ENCODE measurements around the gene GBGT1. TPM values are rescaled to one million over a fixed set of nuclear protein-coding genes. Genes with fewer than 3 reads are reported as not detected.

GBGT1 gene
- total RNA-seq, 1 experiment from 2014 or later = 1.8 TPM

DNA sequence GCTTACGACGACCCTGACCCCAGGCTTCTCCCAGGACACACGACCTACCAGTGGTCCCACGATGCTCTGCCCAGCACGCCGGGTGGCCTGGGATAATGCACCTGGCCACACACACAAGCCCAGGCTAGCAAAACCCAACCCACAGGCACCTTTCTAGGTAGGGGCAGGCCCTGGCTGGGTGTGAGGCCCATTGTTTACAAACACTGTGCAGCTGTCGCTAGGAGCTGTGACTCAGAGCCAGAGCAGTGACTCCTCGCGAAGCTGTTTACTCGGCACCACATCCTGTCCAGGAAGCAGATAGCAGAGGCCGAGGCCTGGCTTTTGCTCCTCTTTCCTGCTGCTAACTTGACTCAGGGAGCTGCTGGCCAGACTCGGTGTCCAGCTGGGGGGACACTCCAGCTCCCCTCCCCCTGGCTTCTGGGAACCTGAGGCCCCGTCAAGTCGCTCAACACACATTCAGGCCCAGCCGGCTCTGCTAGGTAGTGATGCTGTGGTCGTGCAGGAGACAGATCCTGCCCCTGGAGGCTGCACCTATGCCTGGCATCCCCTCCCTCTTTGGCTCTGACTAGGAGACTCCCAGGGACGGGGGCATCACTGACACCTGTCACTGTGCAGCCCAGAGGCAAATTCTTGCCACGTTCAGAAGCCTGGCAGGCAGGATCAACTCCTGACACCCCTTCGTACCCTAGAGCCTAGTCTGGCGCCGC lies 29.9 kb downstream of the GBGT1 start:
- DNase-seq (ENCODE audit: low read depth, low spot score) (peak; percentile 72), ATAC-seq (peak; percentile 89)
- TF ChIP-seq, protein P1, sequence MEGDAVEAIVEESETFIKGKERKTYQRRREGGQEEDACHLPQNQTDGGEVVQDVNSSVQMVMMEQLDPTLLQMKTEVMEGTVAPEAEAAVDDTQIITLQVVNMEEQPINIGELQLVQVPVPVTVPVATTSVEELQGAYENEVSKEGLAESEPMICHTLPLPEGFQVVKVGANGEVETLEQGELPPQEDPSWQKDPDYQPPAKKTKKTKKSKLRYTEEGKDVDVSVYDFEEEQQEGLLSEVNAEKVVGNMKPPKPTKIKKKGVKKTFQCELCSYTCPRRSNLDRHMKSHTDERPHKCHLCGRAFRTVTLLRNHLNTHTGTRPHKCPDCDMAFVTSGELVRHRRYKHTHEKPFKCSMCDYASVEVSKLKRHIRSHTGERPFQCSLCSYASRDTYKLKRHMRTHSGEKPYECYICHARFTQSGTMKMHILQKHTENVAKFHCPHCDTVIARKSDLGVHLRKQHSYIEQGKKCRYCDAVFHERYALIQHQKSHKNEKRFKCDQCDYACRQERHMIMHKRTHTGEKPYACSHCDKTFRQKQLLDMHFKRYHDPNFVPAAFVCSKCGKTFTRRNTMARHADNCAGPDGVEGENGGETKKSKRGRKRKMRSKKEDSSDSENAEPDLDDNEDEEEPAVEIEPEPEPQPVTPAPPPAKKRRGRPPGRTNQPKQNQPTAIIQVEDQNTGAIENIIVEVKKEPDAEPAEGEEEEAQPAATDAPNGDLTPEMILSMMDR (IDR thresholded peaks at IDR 0.05) = no peak
- no peak for TF ChIP-seq TCF7L2 (IDR thresholded peaks at IDR 0.05; ENCODE audit: low read depth, low read length)
- peak; percentile 74; the same call in 1 of the 2 replicates for TF ChIP-seq POLR2AphosphoS5 (IDR thresholded peaks at IDR 0.05; ENCODE audit: low read depth, low read length)
- TF ChIP-seq, protein P2, sequence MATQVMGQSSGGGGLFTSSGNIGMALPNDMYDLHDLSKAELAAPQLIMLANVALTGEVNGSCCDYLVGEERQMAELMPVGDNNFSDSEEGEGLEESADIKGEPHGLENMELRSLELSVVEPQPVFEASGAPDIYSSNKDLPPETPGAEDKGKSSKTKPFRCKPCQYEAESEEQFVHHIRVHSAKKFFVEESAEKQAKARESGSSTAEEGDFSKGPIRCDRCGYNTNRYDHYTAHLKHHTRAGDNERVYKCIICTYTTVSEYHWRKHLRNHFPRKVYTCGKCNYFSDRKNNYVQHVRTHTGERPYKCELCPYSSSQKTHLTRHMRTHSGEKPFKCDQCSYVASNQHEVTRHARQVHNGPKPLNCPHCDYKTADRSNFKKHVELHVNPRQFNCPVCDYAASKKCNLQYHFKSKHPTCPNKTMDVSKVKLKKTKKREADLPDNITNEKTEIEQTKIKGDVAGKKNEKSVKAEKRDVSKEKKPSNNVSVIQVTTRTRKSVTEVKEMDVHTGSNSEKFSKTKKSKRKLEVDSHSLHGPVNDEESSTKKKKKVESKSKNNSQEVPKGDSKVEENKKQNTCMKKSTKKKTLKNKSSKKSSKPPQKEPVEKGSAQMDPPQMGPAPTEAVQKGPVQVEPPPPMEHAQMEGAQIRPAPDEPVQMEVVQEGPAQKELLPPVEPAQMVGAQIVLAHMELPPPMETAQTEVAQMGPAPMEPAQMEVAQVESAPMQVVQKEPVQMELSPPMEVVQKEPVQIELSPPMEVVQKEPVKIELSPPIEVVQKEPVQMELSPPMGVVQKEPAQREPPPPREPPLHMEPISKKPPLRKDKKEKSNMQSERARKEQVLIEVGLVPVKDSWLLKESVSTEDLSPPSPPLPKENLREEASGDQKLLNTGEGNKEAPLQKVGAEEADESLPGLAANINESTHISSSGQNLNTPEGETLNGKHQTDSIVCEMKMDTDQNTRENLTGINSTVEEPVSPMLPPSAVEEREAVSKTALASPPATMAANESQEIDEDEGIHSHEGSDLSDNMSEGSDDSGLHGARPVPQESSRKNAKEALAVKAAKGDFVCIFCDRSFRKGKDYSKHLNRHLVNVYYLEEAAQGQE (IDR thresholded peaks at IDR 0.05; ENCODE audit: insufficient read depth in 1 of 2, low read depth in 2 of 2, low read length in 1 of 2) = no peak
- peak; percentile 96 for TF ChIP-seq SIN3A (IDR thresholded peaks at IDR 0.05; ENCODE audit: borderline replicate concordance, insufficient read depth, low read depth, low read length)
- no TSS peak for BruUV-seq (replicated peaks)
- POLR2A ChIA-PET = interaction anchor here (0.5 to 0.9 kb wide), 4 partner anchors 11 to 214 kb away, joined by 3 to 4 read pairs (median 4); partner anchors contain the start of genes MED22 and RPL7A
- Histone ChIP-seq H3K9me3 (ENCODE audit: control insufficient read depth, insufficient read depth, low read depth, low read length) (no peaks in the 10 kb centered on the region), H3K4me3 (ENCODE audit: low read depth in 2 of 2, low read length in 2 of 2) (peak overlapping the region in 1 of 2 experiments; percentile 13; a peak in 2 of 4 replicates), H3K36me3 (ENCODE audit: control insufficient read depth, insufficient read depth, low read length) (no peaks in the 10 kb centered on the region), H3K27ac (ENCODE audit: low read length) (peak overlapping the region; percentile 83), H3K27me3 (ENCODE audit: control insufficient read depth, insufficient read depth, low read length) (no peaks in the 10 kb centered on the region), H3K4me1 (ENCODE audit: control insufficient read depth, insufficient read depth, low read length) (peaks cover 56% of the 10 kb centered on the region)
- CTCF ChIA-PET = interaction anchor here (4.0 kb wide), 1 partner anchor 11 kb away, joined by 20 read pairs; no protein-coding TSS in a partner anchor
- in situ Hi-C loops (cut with HindIII; ENCODE audit: low pct_unique_long_range_greater_than_20kb, low sequenced_read_pairs) = no loop called here
- intact Hi-C loops (cut with micrococcal nuclease; ENCODE audit: unreplicated experiment) = no loop called here

DNA sequence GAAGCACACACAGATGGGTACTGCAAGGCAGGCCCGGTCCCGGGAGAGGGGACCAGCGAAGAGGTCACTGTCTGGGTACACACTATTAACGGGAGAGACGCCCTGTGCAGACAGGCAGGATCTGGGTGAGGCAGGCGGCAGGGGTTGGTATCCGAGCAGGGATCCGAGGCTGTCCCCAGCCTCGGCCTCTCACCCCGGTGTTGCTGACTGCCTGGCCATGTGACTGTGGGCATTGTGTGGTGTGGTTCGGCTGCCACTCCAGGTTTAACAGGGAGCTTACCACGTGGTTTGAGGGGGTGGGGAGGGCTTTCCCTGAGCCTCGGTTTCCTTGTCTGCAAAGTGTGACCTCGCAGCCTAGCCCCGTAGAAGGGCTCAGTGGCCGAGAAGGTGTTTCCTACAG lies 31.5 kb downstream of the GBGT1 start:
- TF ChIP-seq TCF7L2 (IDR thresholded peaks at IDR 0.05; ENCODE audit: low read depth, low read length) (no peak), SIN3A (IDR thresholded peaks at IDR 0.05; ENCODE audit: borderline replicate concordance, insufficient read depth, low read depth, low read length) (no peak), POLR2AphosphoS5 (IDR thresholded peaks at IDR 0.05; ENCODE audit: low read depth, low read length) (no peak)
- TF ChIP-seq, protein P2 (IDR thresholded peaks at IDR 0.05; ENCODE audit: insufficient read depth in 1 of 2, low read depth in 2 of 2, low read length in 1 of 2) = no peak
- TF ChIP-seq, protein P1 (IDR thresholded peaks at IDR 0.05) = no peak
- no peaks in the 10 kb centered on the region for H3K36me3 ChIP-seq (ENCODE audit: control insufficient read depth, insufficient read depth, low read length)
- in situ Hi-C loops (cut with HindIII; ENCODE audit: low pct_unique_long_range_greater_than_20kb, low sequenced_read_pairs) (no loop called here), intact Hi-C loops (cut with micrococcal nuclease; ENCODE audit: unreplicated experiment) (no loop called here)
- CTCF ChIA-PET = interaction anchor here (4.0 kb wide), 1 partner anchor 12 kb away, joined by 20 read pairs; no protein-coding TSS in a partner anchor
- H3K4me1 ChIP-seq (ENCODE audit: control insufficient read depth, insufficient read depth, low read length) = peaks cover 43% of the 10 kb centered on the region
- H3K4me3 ChIP-seq (ENCODE audit: low read depth in 2 of 2, low read length in 2 of 2) = no peak overlapping the region
- no TSS peak for BruUV-seq (replicated peaks)
- H3K27ac ChIP-seq (ENCODE audit: low read length) = no peak overlapping the region
- ATAC-seq = no peak
- POLR2A ChIA-PET = no interaction called here
- no peaks in the 10 kb centered on the region for H3K27me3 ChIP-seq (ENCODE audit: control insufficient read depth, insufficient read depth, low read length)
- DNase-seq (ENCODE audit: low read depth, low spot score) = no peak
- H3K9me3 ChIP-seq (ENCODE audit: control insufficient read depth, insufficient read depth, low read depth, low read length) = no peaks in the 10 kb centered on the region

All from Panc1 (cell line).